Gastrocnemius medialis (tissue), 4 donors: ENCODE measurements around the gene SLC5A8.

Experiments
- POLR2A ChIP-seq, 2 donors: fragments of 450-650 bp; IDR thresholded peaks; one replicate each; pipeline ENCODE4 v1.6.1; 2017; ENCODE audit warnings: antibody characterized with exemption in 2 of 2, mild to moderate bottlenecking in 2 of 2, moderate library complexity in 2 of 2
- TF ChIP-seq, protein P1 (sequence below), 5 experiments: fragments of 450-650 bp in 3 of 5; fragments of 200-600 bp in 2 of 5; sonication (generic) in 2 of 5; IDR thresholded peaks in 4 of 5; conservative IDR thresholded peaks in 1 of 5; 1 replicate in 4 of 5; 2 replicates in 1 of 5; pipeline ENCODE4 v1.5.1; 2016 to 2019; ENCODE audit warnings: antibody characterized with exemption in 5 of 5, mild to moderate bottlenecking in 3 of 5, moderate library complexity in 3 of 5

DNA sequence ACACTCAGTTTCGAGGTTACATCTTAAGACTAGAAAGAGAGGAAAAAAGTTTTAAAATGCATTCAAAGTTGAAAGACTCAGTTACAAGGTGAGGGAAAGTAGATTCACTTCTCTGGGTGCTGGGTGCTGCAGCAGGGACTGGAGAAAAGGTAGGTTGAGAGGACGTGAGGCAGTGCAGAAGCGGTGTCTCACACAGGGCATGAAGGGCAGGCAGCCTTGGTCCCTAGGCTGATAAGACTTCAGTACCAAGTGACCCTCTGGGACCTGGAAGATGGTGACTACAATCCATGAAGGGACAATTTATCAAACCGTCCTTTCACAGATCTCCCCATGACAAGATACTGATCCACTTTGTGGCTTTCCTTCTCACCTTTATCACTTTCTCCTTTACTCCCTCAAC is 47.3 kb upstream of the SLC5A8 start:
- TF ChIP-seq, protein P1, sequence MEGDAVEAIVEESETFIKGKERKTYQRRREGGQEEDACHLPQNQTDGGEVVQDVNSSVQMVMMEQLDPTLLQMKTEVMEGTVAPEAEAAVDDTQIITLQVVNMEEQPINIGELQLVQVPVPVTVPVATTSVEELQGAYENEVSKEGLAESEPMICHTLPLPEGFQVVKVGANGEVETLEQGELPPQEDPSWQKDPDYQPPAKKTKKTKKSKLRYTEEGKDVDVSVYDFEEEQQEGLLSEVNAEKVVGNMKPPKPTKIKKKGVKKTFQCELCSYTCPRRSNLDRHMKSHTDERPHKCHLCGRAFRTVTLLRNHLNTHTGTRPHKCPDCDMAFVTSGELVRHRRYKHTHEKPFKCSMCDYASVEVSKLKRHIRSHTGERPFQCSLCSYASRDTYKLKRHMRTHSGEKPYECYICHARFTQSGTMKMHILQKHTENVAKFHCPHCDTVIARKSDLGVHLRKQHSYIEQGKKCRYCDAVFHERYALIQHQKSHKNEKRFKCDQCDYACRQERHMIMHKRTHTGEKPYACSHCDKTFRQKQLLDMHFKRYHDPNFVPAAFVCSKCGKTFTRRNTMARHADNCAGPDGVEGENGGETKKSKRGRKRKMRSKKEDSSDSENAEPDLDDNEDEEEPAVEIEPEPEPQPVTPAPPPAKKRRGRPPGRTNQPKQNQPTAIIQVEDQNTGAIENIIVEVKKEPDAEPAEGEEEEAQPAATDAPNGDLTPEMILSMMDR (IDR thresholded peaks at IDR 0.05 in 4 of 5, conservative IDR thresholded peaks at IDR 0.05 in 1 of 5) = no peak
- no peak for TF ChIP-seq POLR2A (IDR thresholded peaks at IDR 0.05)
